ENCODE results near the gene TNS1.

The TNS1 gene

DNA sequence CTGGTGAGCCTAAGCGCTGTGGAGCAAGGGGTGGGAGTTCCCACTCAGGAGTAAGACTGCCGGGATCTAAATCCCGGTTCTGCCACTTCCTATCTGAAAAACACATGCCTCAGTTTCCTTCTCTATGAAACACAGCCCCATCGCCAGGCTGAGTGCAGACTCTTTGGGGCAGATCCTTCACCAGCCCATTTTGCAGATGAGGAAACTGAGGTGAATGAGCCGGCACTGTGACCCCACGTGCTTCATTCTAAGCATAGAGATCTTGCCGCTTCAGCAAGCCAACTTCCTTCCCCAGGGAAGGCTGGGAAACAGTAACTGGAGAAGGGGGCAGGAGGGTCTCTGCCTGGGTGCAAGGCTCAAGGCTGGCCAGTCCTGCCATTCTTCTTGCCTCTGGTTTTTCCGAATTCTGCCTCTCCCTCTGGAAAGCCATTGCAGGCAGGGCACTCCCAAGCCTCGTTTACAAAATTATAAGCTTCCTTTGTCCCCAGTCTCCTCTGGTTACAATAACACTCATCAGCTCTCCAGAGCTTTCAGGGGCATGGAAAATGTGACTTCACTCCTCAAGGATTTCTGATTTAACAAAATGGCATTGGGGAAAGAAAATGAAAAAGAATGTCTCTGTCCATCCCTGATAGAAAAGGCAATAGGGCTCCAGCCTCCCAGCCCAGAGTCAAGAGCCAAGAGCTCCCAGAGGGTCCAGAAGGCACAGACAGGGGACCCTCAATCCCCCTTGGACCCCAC lies 249.2 kb downstream of the TNS1 start:
- no peak for DNase-seq

DNA sequence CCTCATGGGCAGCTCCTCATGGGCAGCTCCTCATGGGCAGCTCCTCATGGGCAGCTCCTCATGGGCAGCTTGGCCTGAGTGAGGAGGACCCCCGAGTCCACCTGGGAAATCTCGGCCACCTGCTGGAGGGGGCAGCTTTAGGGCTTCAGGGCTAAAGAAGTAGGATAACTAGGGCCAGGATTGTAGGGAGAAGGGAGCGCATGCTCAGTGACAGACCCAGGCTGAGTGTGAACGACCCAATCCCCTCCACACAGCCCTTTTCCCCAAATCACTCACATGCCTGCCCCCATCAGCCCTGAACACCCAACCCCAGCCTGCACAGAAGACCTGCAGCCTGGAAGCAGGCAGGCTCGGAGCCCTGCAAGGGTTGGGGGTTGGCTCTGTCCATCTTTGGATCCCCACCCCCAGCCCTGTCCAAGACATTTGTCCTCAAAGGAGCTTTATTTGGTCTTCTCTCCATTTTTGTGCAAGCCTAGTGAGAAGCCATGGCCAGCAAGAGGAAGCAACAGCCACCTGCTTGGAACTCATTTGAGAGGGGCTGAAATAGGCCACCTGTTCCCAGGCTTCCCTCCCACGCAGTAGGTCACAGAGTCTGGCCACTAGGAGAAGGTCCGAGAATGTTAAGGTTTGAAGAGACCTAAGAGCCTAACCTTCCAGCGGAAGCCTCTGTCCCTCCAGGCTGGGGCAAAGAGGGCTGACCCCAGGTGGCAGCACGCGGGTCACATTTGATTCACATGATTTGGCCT lies 249.9 kb downstream of the TNS1 start:
- DNase-seq, result no peak

DNA sequence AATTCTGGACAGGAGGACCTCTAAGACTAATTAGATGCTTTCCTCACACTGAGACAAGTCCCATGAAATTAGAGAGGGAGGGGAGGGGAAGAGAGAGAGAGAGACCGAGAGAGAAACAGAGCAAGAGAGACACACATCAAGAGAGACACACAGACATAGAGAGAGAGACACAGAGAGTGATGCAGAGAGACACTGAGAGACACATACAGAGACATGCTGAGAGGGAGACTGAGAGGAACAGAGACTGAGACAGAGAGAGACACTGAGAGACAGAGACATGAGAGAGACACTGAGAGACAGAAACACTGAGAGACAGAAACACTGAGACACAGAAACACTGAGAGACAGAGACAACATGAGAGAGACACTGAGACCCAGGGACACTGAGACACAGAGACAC lies 250.8 kb downstream of the TNS1 start:
- no peak for DNase-seq

DNA sequence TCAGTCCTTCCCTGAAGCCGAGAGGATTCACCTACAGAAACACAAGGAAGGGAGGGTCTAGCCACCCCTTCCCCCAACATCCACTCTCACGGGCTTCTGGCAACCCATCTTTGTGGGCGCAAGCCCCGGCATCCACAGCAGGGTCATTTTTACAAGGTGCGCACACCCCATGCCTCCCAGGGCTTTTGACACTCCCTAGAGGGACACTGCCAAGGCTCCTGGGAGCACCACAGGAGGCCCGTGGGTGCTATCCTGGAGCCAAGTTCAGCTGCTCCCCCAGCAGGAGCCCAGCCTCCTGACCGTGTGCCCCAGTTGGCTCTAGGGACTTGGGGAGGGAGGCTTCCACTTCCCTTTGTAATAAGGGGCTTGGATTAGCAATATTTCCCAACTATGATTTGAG lies 251.6 kb downstream of the TNS1 start:
- DNase-seq, result no peak

All from NCI-H1694 treated with DMSO at 0.1 percent for 48 hours (cell line).